HepG2 (cell line): ENCODE results near the gene MAPK11. TPM values are rescaled to one million over a fixed set of nuclear protein-coding genes. Genes with fewer than 3 reads are reported as not detected.

Experiments used
- BRD4 ChIP-seq: sonication (generic); formaldehyde crosslinking; IDR thresholded peaks from 2 replicates; pipeline ENCODE4 v1.4.0; 2020; ENCODE audit warnings: missing genetic modification reagents
- HNF4A ChIP-seq: sonication (generic); formaldehyde crosslinking; IDR thresholded peaks from 2 replicates; pipeline ENCODE4 v1.4.0; 2020; ENCODE audit warnings: missing genetic modification reagents
- MIER3 ChIP-seq: IDR thresholded peaks from 2 replicates; pipeline ENCODE4 v1.6.1; 2016; ENCODE audit warnings: missing compliant biosample characterization, borderline replicate concordance
- NFKBIZ ChIP-seq: IDR thresholded peaks from 2 replicates; pipeline ENCODE4 v1.6.1; 2018; ENCODE audit warnings: missing genetic modification reagents, missing compliant biosample characterization
- NFYC ChIP-seq: IDR thresholded peaks from 2 replicates; pipeline ENCODE4 v1.6.1; 2016; ENCODE audit warnings: missing genetic modification reagents, missing compliant biosample characterization
- PRDM10 ChIP-seq: sonication (generic); formaldehyde crosslinking; IDR thresholded peaks from 2 replicates; pipeline ENCODE4 v1.4.0; 2020; ENCODE audit warnings: low read depth, missing genetic modification reagents
- PRPF4 ChIP-seq: fragments of 200-400 bp; formaldehyde crosslinking; IDR thresholded peaks from 2 replicates; pipeline ENCODE4 v1.6.1; 2016; ENCODE audit warnings: low read length, low read depth; ENCODE audit not compliant: poor library complexity, severe bottlenecking
- RFXANK ChIP-seq: IDR thresholded peaks from 2 replicates; pipeline ENCODE4 v1.6.1; 2016
- TERF1 ChIP-seq: sonication (generic); formaldehyde crosslinking; IDR thresholded peaks from 2 replicates; pipeline ENCODE4 v1.8.0; 2022; ENCODE audit warnings: mild to moderate bottlenecking, missing genetic modification reagents, moderate library complexity
- ZNF318 ChIP-seq: sonication (generic); formaldehyde crosslinking; IDR thresholded peaks from 2 replicates; pipeline ENCODE4 v1.4.0; 2020; ENCODE audit warnings: mild to moderate bottlenecking, missing genetic modification reagents
- ZNF468 ChIP-seq: sonication (generic); formaldehyde crosslinking; IDR thresholded peaks from 2 replicates; pipeline ENCODE4 v1.8.0; 2022; ENCODE audit warnings: mild to moderate bottlenecking, moderate library complexity, missing genetic modification reagents
- ZNF761 ChIP-seq: sonication (generic); formaldehyde crosslinking; conservative IDR thresholded peaks from 2 replicates; pipeline ENCODE4 v1.4.0; 2020; ENCODE audit warnings: mild to moderate bottlenecking, missing genetic modification reagents
- ZNF790 ChIP-seq: sonication (generic); formaldehyde crosslinking; IDR thresholded peaks from 2 replicates; pipeline ENCODE4 v1.8.0; 2022; ENCODE audit warnings: missing genetic modification reagents, mild to moderate bottlenecking, borderline replicate concordance
- ZSCAN9 ChIP-seq: IDR thresholded peaks from 2 replicates; pipeline ENCODE4 v1.6.1; 2016; ENCODE audit warnings: borderline replicate concordance
- polyA plus RNA-seq, 8 experiments: library from polyadenylated mRNA; depleted of rRNA in 3 of 8; stranded (reverse) in 7 of 8; unstranded in 1 of 8; fragments of >200 nt; fragmentation: Illumina TruSeq in 4 of 8; extraction: Trizol in 4 of 8; gene quantifications; 2 replicates each; pipeline versions ENCODE4 v1.2.1 to v1.2.3, GENCODE V29; 2011 to 2016; ENCODE audit warnings: low read depth in 4 of 8, missing spikeins in 1 of 8, mixed read lengths in 1 of 8; ENCODE audit not compliant: insufficient read depth in 1 of 8
- total RNA-seq, 5 experiments: library from RNA; depleted of rRNA; stranded (reverse); fragments of >200 nt; fragmentation: Illumina TruSeq; extraction: Trizol; gene quantifications; 2 replicates each; pipeline ENCODE4 v1.2.3, GENCODE V29; 2016; ENCODE audit warnings: low read depth in 1 of 5
- TF ChIP-seq, protein P1 (sequence below): sonication (generic); formaldehyde crosslinking; IDR thresholded peaks from 2 replicates; pipeline ENCODE4 v1.5.0; 2020; ENCODE audit warnings: mild to moderate bottlenecking, missing genetic modification reagents, moderate library complexity

Gene MAPK11
- total and polyA plus RNA-seq, 2 of the 13 experiments (the other 11 are each of a cell fraction or from before 2014, with no cell fraction given) = 0.15 to 0.17 TPM

- no peak for TF ChIP-seq TERF1 (CRISPR knock-in tag)
- no peak for TF ChIP-seq RFXANK (CRISPR knock-in tag)
- TF ChIP-seq MIER3 (CRISPR knock-in tag) = 0 out of 2 replicates have a peak, but pooled peaks have one; percentile 17
- no peak for TF ChIP-seq ZNF790 (CRISPR knock-in tag)
- TF ChIP-seq ZNF318 (CRISPR knock-in tag) = no peak
- 0 out of 2 replicates have a peak, but pooled peaks have one; percentile 7 for TF ChIP-seq NFYC (CRISPR knock-in tag)
- TF ChIP-seq NFKBIZ (CRISPR knock-in tag) = no peak
- no peak for TF ChIP-seq BRD4 (CRISPR knock-in tag)
- 0 out of 2 replicates have a peak, but pooled peaks have one; percentile 6 for TF ChIP-seq PRDM10 (CRISPR knock-in tag)
- TF ChIP-seq, protein P1, sequence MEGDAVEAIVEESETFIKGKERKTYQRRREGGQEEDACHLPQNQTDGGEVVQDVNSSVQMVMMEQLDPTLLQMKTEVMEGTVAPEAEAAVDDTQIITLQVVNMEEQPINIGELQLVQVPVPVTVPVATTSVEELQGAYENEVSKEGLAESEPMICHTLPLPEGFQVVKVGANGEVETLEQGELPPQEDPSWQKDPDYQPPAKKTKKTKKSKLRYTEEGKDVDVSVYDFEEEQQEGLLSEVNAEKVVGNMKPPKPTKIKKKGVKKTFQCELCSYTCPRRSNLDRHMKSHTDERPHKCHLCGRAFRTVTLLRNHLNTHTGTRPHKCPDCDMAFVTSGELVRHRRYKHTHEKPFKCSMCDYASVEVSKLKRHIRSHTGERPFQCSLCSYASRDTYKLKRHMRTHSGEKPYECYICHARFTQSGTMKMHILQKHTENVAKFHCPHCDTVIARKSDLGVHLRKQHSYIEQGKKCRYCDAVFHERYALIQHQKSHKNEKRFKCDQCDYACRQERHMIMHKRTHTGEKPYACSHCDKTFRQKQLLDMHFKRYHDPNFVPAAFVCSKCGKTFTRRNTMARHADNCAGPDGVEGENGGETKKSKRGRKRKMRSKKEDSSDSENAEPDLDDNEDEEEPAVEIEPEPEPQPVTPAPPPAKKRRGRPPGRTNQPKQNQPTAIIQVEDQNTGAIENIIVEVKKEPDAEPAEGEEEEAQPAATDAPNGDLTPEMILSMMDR (CRISPR knock-in tag) = peak; percentile 68
- no peak for TF ChIP-seq ZNF761
- TF ChIP-seq ZSCAN9 (CRISPR knock-in tag) = no peak
- TF ChIP-seq PRPF4 = no peak
- peak; percentile 50 for TF ChIP-seq HNF4A (CRISPR knock-in tag)
- no peak for TF ChIP-seq ZNF468 (CRISPR knock-in tag)
These were observed 40.0 kb upstream of the MAPK11 start (continued) for GRCh38 chr22:50310031-50310722.
